HEK293 (cell line): ENCODE data around the gene PDGFA.

ENCODE experiments used
- CTCF ChIA-PET: fragments of 350-600 bp; formaldehyde crosslinking; extraction: SDS; loops from one replicate; lab custom pipeline; 2021; ENCODE audit warnings: antibody characterized with exemption; lab: Yijun Ruan, JAX
- POLR2A ChIA-PET: fragments of 300-600 bp; formaldehyde crosslinking; extraction: SDS; loops from one replicate; lab custom pipeline; 2020; ENCODE audit warnings: antibody characterized with exemption, inconsistent platforms; lab: Yijun Ruan, JAX
- H3K27ac ChIP-seq: fragments of 200-500 bp; sonication (Bioruptor generic); 2 replicates; pipeline ENCODE4 v1.5.1; 2014; ENCODE audit warnings: low read depth, low read length, control low read depth, inconsistent platforms; ENCODE audit errors: extremely low read depth
- H3K36me3 ChIP-seq, 2 experiments: fragments of 200-500 bp in 1 of 2; sonication (Bioruptor generic) in 1 of 2; 1 replicate in 1 of 2; 2 replicates in 1 of 2; pipeline ENCODE4 v1.5.1; 2014 to 2017; ENCODE audit warnings: inconsistent platforms in 2 of 2, low read length in 2 of 2; ENCODE audit not compliant: control insufficient read depth in 2 of 2, insufficient read depth in 1 of 2
- H3K4me1 ChIP-seq: fragments of 200-500 bp; sonication (Bioruptor generic); 2 replicates; pipeline ENCODE4 v1.5.1; 2014; ENCODE audit warnings: mild to moderate bottlenecking, low read length, inconsistent platforms; ENCODE audit not compliant: control insufficient read depth, insufficient read depth
- H3K4me3 ChIP-seq: 2 replicates; pipeline ENCODE4 v1.5.1; 2011; ENCODE audit warnings: low read depth, mild to moderate bottlenecking, control low read depth, low read length, moderate library complexity
- H3K9me3 ChIP-seq: fragments of 200-500 bp; sonication (Bioruptor generic); 2 replicates; pipeline ENCODE4 v1.5.1; 2014; ENCODE audit warnings: low read depth, low read length, inconsistent platforms; ENCODE audit not compliant: control insufficient read depth, insufficient read depth
- BCL11B ChIP-seq: fragments of 450-650 bp; formaldehyde crosslinking; IDR thresholded peaks from 2 replicates; pipeline ENCODE4 v1.5.1; 2016; ENCODE audit warnings: low read depth, missing biosample characterization, missing genetic modification characterization
- GLIS1 ChIP-seq: fragments of 450-650 bp; formaldehyde crosslinking; IDR thresholded peaks from 2 replicates; pipeline ENCODE4 v1.5.1; 2016; ENCODE audit warnings: missing biosample characterization, missing genetic modification characterization
- KLF7 ChIP-seq: fragments of 450-650 bp; formaldehyde crosslinking; IDR thresholded peaks from 2 replicates; pipeline ENCODE4 v1.5.1; 2016; ENCODE audit warnings: missing biosample characterization, missing genetic modification characterization, borderline replicate concordance
- KLF8 ChIP-seq: fragments of 450-650 bp; formaldehyde crosslinking; IDR thresholded peaks from 2 replicates; pipeline ENCODE4 v1.5.1; 2016; ENCODE audit warnings: missing biosample characterization, missing genetic modification characterization
- SCRT1 ChIP-seq: fragments of 450-650 bp; formaldehyde crosslinking; IDR thresholded peaks from 2 replicates; pipeline ENCODE4 v1.5.1; 2016; ENCODE audit warnings: missing biosample characterization, missing genetic modification characterization, borderline replicate concordance
- SP7 ChIP-seq: fragments of 450-650 bp; formaldehyde crosslinking; IDR thresholded peaks from 2 replicates; pipeline ENCODE4 v1.5.1; 2016; ENCODE audit warnings: missing biosample characterization, missing genetic modification characterization
- TCF7L2 ChIP-seq: IDR thresholded peaks from 2 replicates; pipeline ENCODE4 v1.6.1; 2011; ENCODE audit warnings: low read depth, mild to moderate bottlenecking, inconsistent platforms, low read length, moderate library complexity, borderline replicate concordance
- YY1 ChIP-seq: fragments of 450-650 bp; formaldehyde crosslinking; IDR thresholded peaks from 2 replicates; pipeline ENCODE4 v1.5.1; 2018; ENCODE audit warnings: missing biosample characterization, missing genetic modification characterization
- ZBTB8A ChIP-seq: fragments of 450-650 bp; formaldehyde crosslinking; IDR thresholded peaks from 2 replicates; pipeline ENCODE4 v1.5.1; 2016; ENCODE audit warnings: missing biosample characterization, missing genetic modification characterization
- ZIC2 ChIP-seq: fragments of 450-650 bp; formaldehyde crosslinking; IDR thresholded peaks from 2 replicates; pipeline ENCODE4 v1.5.1; 2016; ENCODE audit warnings: missing biosample characterization, missing genetic modification characterization
- ZNF112 ChIP-seq: fragments of 450-650 bp; formaldehyde crosslinking; IDR thresholded peaks from 2 replicates; pipeline ENCODE4 v1.5.0; 2017; ENCODE audit warnings: missing biosample characterization, missing genetic modification characterization
- ZNF121 ChIP-seq: fragments of 450-650 bp; formaldehyde crosslinking; IDR thresholded peaks from 2 replicates; pipeline ENCODE4 v1.5.1; 2016; ENCODE audit warnings: missing biosample characterization, missing genetic modification characterization
- ZNF140 ChIP-seq: fragments of 450-650 bp; formaldehyde crosslinking; IDR thresholded peaks from 2 replicates; pipeline ENCODE4 v1.5.1; 2016; ENCODE audit warnings: missing biosample characterization, missing genetic modification characterization
- ZNF157 ChIP-seq: fragments of 450-650 bp; formaldehyde crosslinking; IDR thresholded peaks from 2 replicates; pipeline ENCODE4 v1.5.1; 2016; ENCODE audit warnings: missing biosample characterization, missing genetic modification characterization
- ZNF350 ChIP-seq: fragments of 450-650 bp; formaldehyde crosslinking; IDR thresholded peaks from 2 replicates; pipeline ENCODE4 v1.5.0; 2017; ENCODE audit warnings: missing biosample characterization, mild to moderate bottlenecking, missing genetic modification characterization
- ZNF366 ChIP-seq: fragments of 450-650 bp; formaldehyde crosslinking; conservative IDR thresholded peaks from 2 replicates; pipeline ENCODE4 v1.5.1; 2016; ENCODE audit warnings: missing biosample characterization, missing genetic modification characterization
- ZNF37A ChIP-seq: fragments of 450-650 bp; IDR thresholded peaks from 2 replicates; pipeline ENCODE4 v1.5.1; 2018; ENCODE audit warnings: missing biosample characterization, missing genetic modification characterization
- ZNF404 ChIP-seq: fragments of 450-650 bp; formaldehyde crosslinking; IDR thresholded peaks from 2 replicates; pipeline ENCODE4 v1.5.1; 2017; ENCODE audit warnings: missing biosample characterization, missing genetic modification characterization
- ZNF521 ChIP-seq: fragments of 450-650 bp; formaldehyde crosslinking; IDR thresholded peaks from 2 replicates; pipeline ENCODE4 v1.5.1; 2017; ENCODE audit warnings: missing biosample characterization, mild to moderate bottlenecking, missing genetic modification characterization
- ZNF544 ChIP-seq: fragments of 450-650 bp; formaldehyde crosslinking; IDR thresholded peaks from 2 replicates; pipeline ENCODE4 v1.5.0; 2017; ENCODE audit warnings: missing biosample characterization, missing genetic modification characterization
- ZNF549 ChIP-seq: fragments of 450-650 bp; IDR thresholded peaks from 2 replicates; pipeline ENCODE4 v1.5.1; 2018; ENCODE audit warnings: missing biosample characterization, missing genetic modification characterization, mild to moderate bottlenecking, inconsistent platforms, moderate library complexity
- ZNF600 ChIP-seq: fragments of 450-650 bp; formaldehyde crosslinking; IDR thresholded peaks from 2 replicates; pipeline ENCODE4 v1.5.1; 2016; ENCODE audit warnings: missing biosample characterization, missing genetic modification characterization
- ZNF621 ChIP-seq: fragments of 450-650 bp; formaldehyde crosslinking; IDR thresholded peaks from 2 replicates; pipeline ENCODE4 v1.5.1; 2017; ENCODE audit warnings: missing biosample characterization, missing genetic modification characterization
- ZNF623 ChIP-seq: fragments of 450-650 bp; formaldehyde crosslinking; IDR thresholded peaks from 2 replicates; pipeline ENCODE4 v1.5.1; 2016; ENCODE audit warnings: missing biosample characterization, missing genetic modification characterization
- ZNF707 ChIP-seq: fragments of 450-650 bp; formaldehyde crosslinking; IDR thresholded peaks from 2 replicates; pipeline ENCODE4 v1.5.1; 2016; ENCODE audit warnings: missing biosample characterization, missing genetic modification characterization
- ZNF776 ChIP-seq: fragments of 450-650 bp; formaldehyde crosslinking; IDR thresholded peaks from 2 replicates; pipeline ENCODE4 v1.5.0; 2017; ENCODE audit warnings: missing biosample characterization, missing genetic modification characterization, borderline replicate concordance
- ZNF785 ChIP-seq: fragments of 450-650 bp; formaldehyde crosslinking; IDR thresholded peaks from 2 replicates; pipeline ENCODE4 v1.5.1; 2016; ENCODE audit warnings: missing biosample characterization, missing genetic modification characterization
- ZNF830 ChIP-seq: fragments of 450-650 bp; IDR thresholded peaks from 2 replicates; pipeline ENCODE4 v1.5.0; 2018; ENCODE audit warnings: missing biosample characterization, missing genetic modification characterization, low read depth, mild to moderate bottlenecking, moderate library complexity
- TF ChIP-seq, protein P1 (sequence below): IDR thresholded peaks from 2 replicates; pipeline ENCODE4 v1.6.1; 2011; ENCODE audit warnings: mild to moderate bottlenecking, low read depth, low read length, borderline replicate concordance
- TF ChIP-seq, protein P2 (sequence below): fragments of 450-650 bp; formaldehyde crosslinking; IDR thresholded peaks from 2 replicates; pipeline ENCODE4 v1.5.1; 2016; ENCODE audit warnings: missing biosample characterization, missing genetic modification characterization

The PDGFA gene

DNA sequence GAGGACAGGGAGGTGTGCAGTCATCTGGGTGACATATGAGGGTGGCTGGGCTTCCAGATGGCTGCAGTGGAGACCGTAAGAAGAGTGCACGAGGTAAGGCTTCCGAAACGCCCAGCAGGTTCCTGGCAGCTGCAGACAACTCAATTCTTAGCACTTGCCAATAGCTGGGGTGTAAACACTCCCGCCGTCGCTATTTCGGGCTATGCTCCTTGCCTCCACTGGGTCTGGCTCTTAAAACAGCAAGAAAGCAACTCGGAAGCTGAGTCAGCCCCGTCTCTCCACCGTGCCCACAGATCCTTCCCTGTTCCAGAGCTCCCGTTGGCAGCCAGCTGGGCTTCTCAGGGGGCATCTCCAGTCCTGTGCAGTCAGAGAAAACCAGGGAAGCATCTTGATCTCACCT is 6.1 kb upstream of the PDGFA start:
- no peak overlapping the region for H3K27ac ChIP-seq
- ChIA-PET CTCF (no interaction called here), POLR2A (no interaction called here)
- H3K36me3 ChIP-seq, result no peaks in the 10 kb centered on the region
- H3K4me3 ChIP-seq, result no peak overlapping the region
- TF ChIP-seq ZNF140 (tag by site-specific recombination), result no peak
- TF ChIP-seq KLF7 (tag by site-specific recombination), result no peak
- no peak for TF ChIP-seq ZNF544 (tag by site-specific recombination)
- peak; percentile 32; the same call in 1 of the 2 replicates for TF ChIP-seq ZNF600 (tag by site-specific recombination)
- no peak for TF ChIP-seq ZNF404 (tag by site-specific recombination)
- TF ChIP-seq ZBTB8A (tag by site-specific recombination), result 0 out of 2 replicates have a peak, but pooled peaks have one; percentile 15
- TF ChIP-seq ZNF350 (tag by site-specific recombination), result no peak
- TF ChIP-seq ZNF157 (tag by site-specific recombination), result no peak
- TF ChIP-seq ZNF112 (tag by site-specific recombination), result peak; percentile 85
- no peak for TF ChIP-seq ZNF707 (tag by site-specific recombination)
- TF ChIP-seq ZIC2, result peak; percentile 82
- no peak for TF ChIP-seq BCL11B
- no peak for TF ChIP-seq KLF8 (tag by site-specific recombination)
- no peak for TF ChIP-seq YY1 (tag by site-specific recombination)
- TF ChIP-seq, protein P1, sequence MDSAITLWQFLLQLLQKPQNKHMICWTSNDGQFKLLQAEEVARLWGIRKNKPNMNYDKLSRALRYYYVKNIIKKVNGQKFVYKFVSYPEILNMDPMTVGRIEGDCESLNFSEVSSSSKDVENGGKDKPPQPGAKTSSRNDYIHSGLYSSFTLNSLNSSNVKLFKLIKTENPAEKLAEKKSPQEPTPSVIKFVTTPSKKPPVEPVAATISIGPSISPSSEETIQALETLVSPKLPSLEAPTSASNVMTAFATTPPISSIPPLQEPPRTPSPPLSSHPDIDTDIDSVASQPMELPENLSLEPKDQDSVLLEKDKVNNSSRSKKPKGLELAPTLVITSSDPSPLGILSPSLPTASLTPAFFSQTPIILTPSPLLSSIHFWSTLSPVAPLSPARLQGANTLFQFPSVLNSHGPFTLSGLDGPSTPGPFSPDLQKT, result no peak
- no peak for TF ChIP-seq ZNF776 (tag by site-specific recombination)
- H3K9me3 ChIP-seq, result no peaks in the 10 kb centered on the region
- H3K4me1 ChIP-seq, result peaks cover 6% of the 10 kb centered on the region; the same call in 1 of the 2 replicates

DNA sequence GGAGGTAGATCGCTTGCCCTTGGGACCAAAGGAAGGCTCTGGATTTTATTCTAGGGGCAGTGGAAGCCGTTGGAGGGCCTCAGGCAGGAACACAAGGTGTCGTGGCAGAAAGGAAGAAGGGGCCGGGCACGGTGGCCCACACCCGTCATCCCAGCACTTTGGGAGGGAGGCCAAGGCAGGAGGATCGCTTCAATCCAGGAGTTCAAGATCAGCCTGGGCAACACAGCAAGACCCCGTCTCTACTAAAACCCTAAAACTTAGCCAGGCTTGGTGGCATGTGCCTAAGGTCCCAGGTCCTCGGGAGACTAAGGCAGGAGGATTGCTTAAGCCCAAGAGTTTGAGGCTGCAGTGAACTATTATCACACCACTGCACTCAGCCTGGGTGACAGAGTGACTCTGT is 5.2 kb upstream of the PDGFA start:
- TF ChIP-seq ZNF121 (tag by site-specific recombination) (peak; percentile 91), ZNF366 (tag by site-specific recombination) (no peak), ZNF623 (tag by site-specific recombination) (peak; percentile 0; the same call in 1 of the 2 replicates)
- POLR2A ChIA-PET, result interaction anchor here (0.7 kb wide), 1 partner anchor 343 kb away, joined by 3 read pairs; no protein-coding TSS in a partner anchor
- Histone ChIP-seq H3K4me1 (peaks cover 6% of the 10 kb centered on the region; the same call in 1 of the 2 replicates), H3K4me3 (no peak overlapping the region), H3K27ac (no peak overlapping the region), H3K36me3 (no peaks in the 10 kb centered on the region), H3K9me3 (no peaks in the 10 kb centered on the region)
- CTCF ChIA-PET, result no interaction called here

DNA sequence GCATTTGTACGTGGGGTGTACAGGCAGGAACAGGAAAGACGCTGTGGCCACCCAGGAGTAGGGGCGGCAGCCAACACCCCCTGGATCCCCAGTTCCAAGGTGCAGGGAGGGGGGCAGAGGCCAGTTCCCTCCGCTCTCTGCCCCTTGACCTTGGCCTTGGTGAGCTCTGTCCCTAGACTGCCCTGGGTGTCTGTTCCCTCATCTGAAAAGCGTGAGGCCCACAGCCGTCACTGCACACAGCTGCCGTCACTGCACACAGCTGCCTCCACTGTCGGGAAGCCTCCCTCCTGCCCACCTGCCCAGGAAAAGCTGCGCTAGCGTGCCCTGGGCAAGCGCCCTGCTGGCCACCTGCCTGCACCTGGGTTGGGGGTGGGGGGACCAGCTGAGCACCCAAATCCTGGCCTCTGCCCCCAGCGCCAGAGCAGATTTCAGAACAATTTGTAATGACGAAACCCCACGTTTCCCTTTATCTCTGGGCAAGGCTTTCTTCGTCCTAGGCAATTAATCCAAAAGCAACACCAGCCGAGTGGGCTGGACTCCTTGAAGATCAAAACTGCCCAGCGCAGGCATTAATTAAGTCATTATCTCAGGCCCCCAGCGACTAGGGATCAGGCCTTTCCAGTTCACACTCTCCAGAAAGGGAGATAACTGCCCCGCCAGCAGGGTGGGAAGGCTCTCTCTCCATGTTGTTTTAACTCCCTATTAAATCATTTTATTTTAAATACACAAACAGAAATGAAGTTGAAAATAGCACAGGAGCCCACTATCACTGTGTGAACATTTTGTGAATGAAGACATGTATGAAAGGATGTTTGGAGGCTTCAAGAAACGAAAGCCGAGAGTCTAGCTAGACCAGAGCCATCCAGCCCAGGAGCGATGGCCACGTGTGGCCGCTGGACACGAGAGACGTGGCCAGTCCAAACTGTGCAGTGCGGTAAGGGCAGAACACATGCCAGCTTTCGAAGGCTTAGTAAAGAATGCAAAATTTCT is 4.0 kb upstream of the PDGFA start:
- no peak overlapping the region for H3K27ac ChIP-seq
- peaks cover 6% of the 10 kb centered on the region; the same call in 1 of the 2 replicates for H3K4me1 ChIP-seq

More for the DNA sequence above, 4.0 kb upstream of the PDGFA start:
- no peaks in the 10 kb centered on the region for H3K9me3 ChIP-seq
- H3K4me3 ChIP-seq, result no peak overlapping the region
- ChIA-PET POLR2A (interaction anchor here (0.7 to 1.0 kb wide), 2 partner anchors 14 to 344 kb away, joined by 3 to 4 read pairs; no protein-coding TSS in a partner anchor), CTCF (interaction anchor here (0.6 to 0.7 kb wide), 4 partner anchors 87 to 359 kb away, joined by 3 read pairs; no protein-coding TSS in a partner anchor)
- H3K36me3 ChIP-seq, result no peaks in the 10 kb centered on the region
- TF ChIP-seq ZNF785 (tag by site-specific recombination) (no peak), ZNF37A (no peak), ZNF112 (tag by site-specific recombination) (no peak), ZNF830 (tag by site-specific recombination) (no peak), ZNF621 (tag by site-specific recombination) (no peak), SCRT1 (tag by site-specific recombination) (no peak), ZNF549 (tag by site-specific recombination) (no peak), ZNF521 (tag by site-specific recombination) (no peak), TCF7L2 (0 out of 2 replicates have a peak, but pooled peaks have one; percentile 41), GLIS1 (0 out of 2 replicates have a peak, but pooled peaks have one; percentile 18), SP7 (peak; percentile 29; the same call in 1 of the 2 replicates)
- TF ChIP-seq, protein P2, sequence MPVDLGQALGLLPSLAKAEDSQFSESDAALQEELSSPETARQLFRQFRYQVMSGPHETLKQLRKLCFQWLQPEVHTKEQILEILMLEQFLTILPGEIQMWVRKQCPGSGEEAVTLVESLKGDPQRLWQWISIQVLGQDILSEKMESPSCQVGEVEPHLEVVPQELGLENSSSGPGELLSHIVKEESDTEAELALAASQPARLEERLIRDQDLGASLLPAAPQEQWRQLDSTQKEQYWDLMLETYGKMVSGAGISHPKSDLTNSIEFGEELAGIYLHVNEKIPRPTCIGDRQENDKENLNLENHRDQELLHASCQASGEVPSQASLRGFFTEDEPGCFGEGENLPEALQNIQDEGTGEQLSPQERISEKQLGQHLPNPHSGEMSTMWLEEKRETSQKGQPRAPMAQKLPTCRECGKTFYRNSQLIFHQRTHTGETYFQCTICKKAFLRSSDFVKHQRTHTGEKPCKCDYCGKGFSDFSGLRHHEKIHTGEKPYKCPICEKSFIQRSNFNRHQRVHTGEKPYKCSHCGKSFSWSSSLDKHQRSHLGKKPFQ, result peak; percentile 96
